Esophagus (tissue), 2 donors: Measurements from ENCODE around the gene CYFIP2. TPM values are rescaled to one million over a fixed set of nuclear protein-coding genes. Genes with fewer than 3 reads are reported as not detected.

Source experiments
- H3K27ac ChIP-seq, 2 donors: one replicate each; pipeline ENCODE4 v1.5.1; 2013; ENCODE audit warnings: low read depth in 2 of 2, mild to moderate bottlenecking in 2 of 2, inconsistent platforms in 1 of 2, low read length in 1 of 2, moderate library complexity in 1 of 2
- H3K27me3 ChIP-seq, 2 donors: one replicate each; pipeline ENCODE4 v1.6.1; 2013; ENCODE audit warnings: low read length in 2 of 2, control low read depth in 1 of 2, mild to moderate bottlenecking in 1 of 2; ENCODE audit not compliant: insufficient read depth in 2 of 2, control insufficient read depth in 1 of 2
- H3K36me3 ChIP-seq, 2 donors: one replicate each; pipeline ENCODE4 v1.6.1; 2013; ENCODE audit warnings: low read length in 1 of 2; ENCODE audit not compliant: control insufficient read depth in 2 of 2, insufficient read depth in 2 of 2
- H3K4me1 ChIP-seq, 2 donors: one replicate each; pipeline ENCODE4 v1.6.1; 2013; ENCODE audit warnings: low read length in 1 of 2; ENCODE audit not compliant: control insufficient read depth in 2 of 2, insufficient read depth in 2 of 2
- H3K4me3 ChIP-seq, 2 donors: one replicate each; pipeline ENCODE4 v1.5.1; 2013; ENCODE audit warnings: low read length in 2 of 2, mild to moderate bottlenecking in 2 of 2, low read depth in 1 of 2, moderate library complexity in 1 of 2
- H3K9me3 ChIP-seq, 2 donors: one replicate each; pipeline ENCODE4 v1.6.1; 2013; ENCODE audit warnings: mild to moderate bottlenecking in 2 of 2, low read depth in 1 of 2, low read length in 1 of 2, moderate library complexity in 1 of 2; ENCODE audit not compliant: control insufficient read depth in 2 of 2, insufficient read depth in 1 of 2
- WGBS, 2 donors: extraction: QIAGEN DNeasy Blood & Tissue Kit; methylation state at CpG; one replicate each; pipeline ENCODE4 v1.1.7; 2013; 5-methylcytosine and 5-hydroxymethylcytosine counted together
- polyA plus RNA-seq, 2 donors: library from polyadenylated mRNA; stranded (reverse); fragments of 200-250 nt; gene quantifications; one replicate each; pipeline ENCODE4 v1.2.3, GENCODE V29; 2013
- donor health status: healthy with polysubstance abuse.
- donor health status: Bipolar disorder and iron deficiency.

Gene CYFIP2
- polyA plus RNA-seq, 2 donors = 2.0 to 3.3 TPM

- no peaks in the 10 kb centered on the region for H3K27me3 ChIP-seq
- H3K4me3 ChIP-seq = no peak overlapping the region
- WGBS, 2 donors = 83 to 86% methylated on average over 7 of the region's 7 CpGs
- H3K36me3 ChIP-seq = no peaks in the 10 kb centered on the region
- H3K4me1 ChIP-seq = no peaks in the 10 kb centered on the region
- no peaks in the 10 kb centered on the region for H3K9me3 ChIP-seq
- no peak overlapping the region for H3K27ac ChIP-seq
These were observed 28.6 kb downstream of the CYFIP2 start for GRCh38 chr5:157294407-157295091.

DNA sequence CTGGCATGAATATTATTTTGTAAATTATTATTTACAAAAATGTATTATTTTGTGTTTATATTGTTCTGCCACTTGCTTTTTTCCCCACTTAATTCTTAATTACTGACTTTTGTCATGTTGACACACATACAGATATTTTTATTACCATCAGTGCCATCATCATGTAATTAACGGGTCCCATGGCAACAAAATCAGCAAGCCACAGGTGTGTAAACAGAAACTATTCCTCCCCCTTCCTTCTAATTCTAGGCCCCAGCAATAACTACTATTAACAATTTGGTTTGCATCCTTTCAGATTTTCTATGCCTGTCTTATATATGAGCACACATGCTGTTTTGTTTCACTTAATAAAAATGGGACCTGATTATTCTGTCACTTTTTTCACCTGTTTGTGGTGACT, 29.3 kb downstream of the CYFIP2 start:
- 56 to 66% methylated on average over 1 of the region's 1 CpG for WGBS, 2 donors
- Histone ChIP-seq H3K27ac (no peak overlapping the region), H3K9me3 (no peaks in the 10 kb centered on the region), H3K4me3 (no peak overlapping the region), H3K4me1 (no peaks in the 10 kb centered on the region), H3K36me3 (no peaks in the 10 kb centered on the region), H3K27me3 (no peaks in the 10 kb centered on the region)

GRCh38 chr5:157300564-157300963, 34.6 kb downstream of the CYFIP2 start:
- no peaks in the 10 kb centered on the region for H3K36me3 ChIP-seq
- H3K27ac ChIP-seq = no peak overlapping the region
- no peaks in the 10 kb centered on the region for H3K27me3 ChIP-seq
- H3K9me3 ChIP-seq = no peaks in the 10 kb centered on the region
- no peaks in the 10 kb centered on the region for H3K4me1 ChIP-seq
- whole genome bisulfite sequencing, 2 donors = 89 to 93% methylated on average over 10 of the region's 10 CpGs
- H3K4me3 ChIP-seq = no peak overlapping the region

GRCh38 chr5:157301066-157301465, 35.1 kb downstream of the CYFIP2 start:
- H3K36me3 ChIP-seq = no peaks in the 10 kb centered on the region

DNA sequence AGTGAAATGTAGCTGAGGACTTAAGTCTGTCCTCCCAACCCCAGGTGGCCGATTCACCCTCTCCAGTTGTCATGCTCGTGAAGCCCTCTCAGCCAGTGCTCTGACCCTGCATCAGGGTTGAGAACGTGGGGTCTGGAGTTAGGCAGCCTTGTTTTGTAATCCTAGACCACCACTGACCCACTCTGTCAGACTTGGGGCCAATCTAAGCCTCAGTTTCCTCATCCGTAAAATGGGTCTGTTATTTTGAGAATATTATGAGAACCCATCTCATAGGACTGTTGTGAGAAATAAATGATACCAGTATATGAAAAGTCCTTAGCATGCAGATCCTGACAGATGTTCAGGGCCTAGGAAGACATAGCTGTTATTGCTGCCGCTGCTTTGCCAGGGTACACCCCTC, 37.1 kb downstream of the CYFIP2 start:
- H3K27ac ChIP-seq = no peak overlapping the region
- no peaks in the 10 kb centered on the region for H3K27me3 ChIP-seq
- 92 to 95% methylated on average over 5 of the region's 5 CpGs for WGBS, 2 donors
- H3K36me3 ChIP-seq = no peaks in the 10 kb centered on the region
- no peaks in the 10 kb centered on the region for H3K4me1 ChIP-seq
- H3K9me3 ChIP-seq = no peaks in the 10 kb centered on the region
- H3K4me3 ChIP-seq = no peak overlapping the region

More at GRCh38 chr5:157301066-157301465, 35.1 kb downstream of the CYFIP2 start:
- H3K4me3 ChIP-seq = no peak overlapping the region
- no peak overlapping the region for H3K27ac ChIP-seq
- H3K27me3 ChIP-seq = no peaks in the 10 kb centered on the region
- no peaks in the 10 kb centered on the region for H3K4me1 ChIP-seq
- no peaks in the 10 kb centered on the region for H3K9me3 ChIP-seq

DNA sequence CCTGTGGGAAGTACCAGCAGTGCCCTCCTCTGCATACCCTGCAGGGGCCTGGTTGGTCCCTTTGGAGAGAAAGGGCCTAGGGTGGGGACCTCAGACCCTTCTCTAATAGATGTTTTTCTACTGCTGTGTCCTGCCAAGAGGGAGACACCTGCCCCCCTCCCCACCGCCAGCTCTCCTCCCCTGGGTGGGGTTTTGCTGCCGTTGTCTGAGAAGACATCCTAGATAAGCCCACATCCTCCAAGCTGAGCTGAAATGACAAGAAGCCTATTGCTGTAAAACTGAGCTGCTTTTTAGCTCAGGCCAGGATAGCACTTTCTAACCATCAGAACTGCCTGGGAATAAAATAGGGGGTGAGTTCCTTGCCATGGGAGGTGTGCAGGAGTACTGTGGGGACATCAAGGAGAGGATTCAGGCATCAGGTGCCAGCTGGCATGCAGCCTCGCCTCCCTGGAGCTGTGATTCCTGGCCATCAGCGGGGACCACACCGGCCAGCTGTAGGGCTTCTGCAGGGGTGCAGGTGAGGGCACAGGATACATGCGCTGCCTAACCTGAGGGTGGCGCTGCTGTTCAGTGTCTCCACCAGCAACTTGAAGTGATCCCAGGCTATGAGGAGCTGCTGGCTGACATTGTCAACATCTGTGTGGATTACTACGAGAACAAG, 37.9 kb downstream of the CYFIP2 start:
- H3K4me1 ChIP-seq = no peaks in the 10 kb centered on the region
- H3K4me3 ChIP-seq = no peak overlapping the region
- H3K27me3 ChIP-seq = no peaks in the 10 kb centered on the region
- H3K27ac ChIP-seq = no peak overlapping the region
- 67 to 71% methylated on average over 8 of the region's 8 CpGs for WGBS, 2 donors
- H3K9me3 ChIP-seq = no peaks in the 10 kb centered on the region
- no peaks in the 10 kb centered on the region for H3K36me3 ChIP-seq

DNA sequence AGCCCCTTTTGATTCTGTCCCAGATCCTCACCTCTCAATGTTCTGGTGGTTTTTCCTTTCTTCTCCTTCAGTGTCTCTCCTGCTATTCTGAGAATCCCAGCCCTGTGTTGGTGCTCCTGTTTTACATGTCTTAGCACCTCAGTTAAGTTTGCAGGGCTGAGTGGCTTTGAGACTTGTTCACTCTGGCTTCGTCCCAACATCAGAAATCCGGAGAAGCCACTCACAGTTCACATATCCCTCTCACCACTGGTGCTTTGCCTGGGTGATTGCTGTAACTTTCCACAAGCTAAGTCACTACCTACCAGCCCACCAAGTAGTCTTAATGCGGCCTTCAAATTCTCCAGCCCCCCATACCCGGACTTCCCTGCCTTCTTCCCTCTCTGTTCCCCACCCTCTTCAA, 40.2 kb downstream of the CYFIP2 start:
- 82 to 84% methylated on average over 4 of the region's 4 CpGs for WGBS, 2 donors
- H3K27me3 ChIP-seq = no peaks in the 10 kb centered on the region
- no peak overlapping the region for H3K27ac ChIP-seq
- no peaks in the 10 kb centered on the region for H3K36me3 ChIP-seq
- no peaks in the 10 kb centered on the region for H3K4me1 ChIP-seq
- no peaks in the 10 kb centered on the region for H3K9me3 ChIP-seq
- no peak overlapping the region for H3K4me3 ChIP-seq

GRCh38 chr5:157306692-157307471, 41.0 kb downstream of the CYFIP2 start:
- no peak overlapping the region for H3K4me3 ChIP-seq
- H3K9me3 ChIP-seq = no peaks in the 10 kb centered on the region
- no peaks in the 10 kb centered on the region for H3K4me1 ChIP-seq
- WGBS, 2 donors = 88 to 91% methylated on average over 10 of the region's 10 CpGs
- H3K36me3 ChIP-seq = no peaks in the 10 kb centered on the region
- no peaks in the 10 kb centered on the region for H3K27me3 ChIP-seq
- no peak overlapping the region for H3K27ac ChIP-seq

DNA sequence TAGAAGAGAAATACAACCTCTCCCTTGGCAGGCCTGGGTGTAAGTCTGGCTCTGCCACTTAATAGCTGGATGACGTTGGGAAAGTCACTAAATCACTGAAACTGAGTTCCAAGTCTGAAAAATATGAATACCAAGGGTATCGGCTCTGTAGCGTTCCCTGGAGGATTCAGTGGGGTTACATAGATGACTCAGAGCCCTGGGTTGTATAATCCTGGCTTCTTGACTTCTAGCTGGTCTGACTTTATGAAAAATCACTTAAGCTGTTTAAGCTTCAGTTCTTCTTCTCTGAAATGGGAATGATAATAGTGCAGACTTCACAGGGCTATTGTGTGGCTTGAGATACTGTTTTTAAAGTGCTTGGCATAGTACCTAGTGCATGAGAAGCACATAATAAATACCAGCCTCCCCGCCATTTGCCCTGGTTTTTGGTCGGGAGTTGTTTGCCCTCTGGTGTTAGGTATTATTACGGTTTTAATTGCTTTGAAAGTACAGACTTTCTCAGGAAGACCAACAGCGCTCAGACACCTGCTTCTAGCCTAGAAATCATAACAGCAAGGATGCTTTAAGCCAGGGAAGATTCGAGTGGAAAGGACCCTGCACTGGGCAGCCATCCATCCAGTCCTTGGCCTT, 43.0 kb downstream of the CYFIP2 start:
- Histone ChIP-seq H3K27ac (no peak overlapping the region), H3K27me3 (no peaks in the 10 kb centered on the region), H3K4me1 (no peaks in the 10 kb centered on the region), H3K9me3 (no peaks in the 10 kb centered on the region), H3K36me3 (no peaks in the 10 kb centered on the region), H3K4me3 (no peak overlapping the region)
- 49 to 63% methylated on average over 8 of the region's 8 CpGs for WGBS, 2 donors
